Adrenal gland (tissue), 12 donors: Measurements from ENCODE around the gene TSFM. TPM values are rescaled to one million over a fixed set of nuclear protein-coding genes. Genes with fewer than 3 reads are reported as not detected.
A peak's percentile ranks its signal among the peaks of the same experiment; 100 is the strongest.

ENCODE experiments used
- DNase-seq, 7 donors: peaks; one replicate each; pipeline ENCODE4 v3.0.0-alpha.2; 2019 to 2020
- H3K27ac ChIP-seq, 5 donors: fragments of 200-600 bp; sonication (generic) in 4 of 5; 1 replicate in 3 of 5; 2 replicates in 2 of 5; pipeline versions ENCODE4 v1.5.1 to v1.8.0; 2016 to 2020; ENCODE audit warnings: mild to moderate bottlenecking in 1 of 5
- H3K27me3 ChIP-seq: fragments of 200-600 bp; 2 replicates; pipeline ENCODE4 v1.8.0; 2021
- H3K36me3 ChIP-seq, 2 donors: fragments of 200-600 bp; replicated peaks in 1 of 2; 1 replicate in 1 of 2; 2 replicates in 1 of 2; pipeline versions ENCODE4 v1.5.1 to v1.8.0; 2018 to 2022
- H3K4me1 ChIP-seq, 2 donors: fragments of 200-600 bp; replicated peaks in 1 of 2; 1 replicate in 1 of 2; 2 replicates in 1 of 2; pipeline versions ENCODE4 v1.5.1 to v1.8.0; 2018 to 2021
- H3K4me3 ChIP-seq, 4 donors: fragments of 200-600 bp; sonication (generic) in 3 of 4; one replicate each; pipeline ENCODE4 v1.5.1; 2016 to 2018
- H3K9me3 ChIP-seq, 3 donors: fragments of 200-600 bp; sonication (generic) in 1 of 3; replicated peaks in 1 of 3; 1 replicate in 2 of 3; 2 replicates in 1 of 3; pipeline versions ENCODE4 v1.5.1 to v1.8.0; 2016 to 2021
- POLR2A ChIP-seq, 2 donors: fragments of 450-650 bp; IDR thresholded peaks; one replicate each; pipeline ENCODE4 v1.6.1; 2017; ENCODE audit warnings: antibody characterized with exemption in 2 of 2, mild to moderate bottlenecking in 2 of 2, moderate library complexity in 1 of 2
- WGBS, 4 donors: extraction: QIAGEN DNeasy Blood & Tissue Kit in 2 of 4; methylation state at CpG; one replicate each; pipeline versions ENCODE4 v1.1.5 to v1.1.7; 2013 to 2017; 5-methylcytosine and 5-hydroxymethylcytosine counted together
- intact Hi-C, 2 donors: fragments of 100-400 bp; cut with DNase I; formaldehyde crosslinking; loops; one replicate each; pipeline versions ENCODE4 v1.14.1 to v1.15.0; 2022 to 2023
- polyA plus RNA-seq, 3 donors: library from polyadenylated mRNA; stranded (reverse); fragments of 200-250 nt in 2 of 3; fragments of 350-450 nt in 1 of 3; fragmentation: Illumina TruSeq in 1 of 3; extraction: RNeasy Lipid Tissue Mini Kit (QIAGEN cat#74804) in 1 of 3; gene quantifications; one replicate each; pipeline ENCODE4 v1.2.3, GENCODE V29; 2013 to 2014
- total RNA-seq, 9 donors: library from RNA; depleted of rRNA in 4 of 9; stranded (reverse); fragments of >200 nt in 4 of 9; fragments of 120-200 nt in 1 of 9; fragmentation: NEBNext Ultra II Directional in 1 of 9; extraction: Animal tissue kit (Norgen Biotek cat#: 25700) in 1 of 9; gene quantifications; one replicate each; pipeline versions ENCODE4 v1.1.0 to v1.2.4, GENCODE V29; 2013 to 2023
- TF ChIP-seq, protein P1 (sequence below), 6 experiments: fragments of 450-650 bp in 4 of 6; fragments of 200-600 bp in 2 of 6; sonication (generic) in 1 of 6; IDR thresholded peaks; 1 replicate in 5 of 6; 2 replicates in 1 of 6; pipeline versions ENCODE4 v1.5.1 to v1.8.0; 2016 to 2021; ENCODE audit warnings: antibody characterized with exemption in 6 of 6, mild to moderate bottlenecking in 2 of 6, moderate library complexity in 1 of 6
- donor health status: healthy with polysubstance abuse.
- donor health status: Bipolar disorder and iron deficiency.
- donor health status: DM: yes; HTN: yes; CAD: no.
- donor health status: DM: no; HTN: no; CAD: no.
- donor health status: DM: no; HTN: no; CAD: no.
- donor health status: DM: yes; HTN: yes; CAD: no.

TSFM gene
- total and polyA plus RNA-seq, 12 donors = 31.5 to 107 (median 69.5) TPM

GRCh38 chr12:57821474-57822214 is 39.1 kb downstream of the TSFM start:
- no peak for DNase-seq
- intact Hi-C loops = no loop called here
- no peak for TF ChIP-seq POLR2A (IDR thresholded peaks at IDR 0.05)
- TF ChIP-seq, protein P1, sequence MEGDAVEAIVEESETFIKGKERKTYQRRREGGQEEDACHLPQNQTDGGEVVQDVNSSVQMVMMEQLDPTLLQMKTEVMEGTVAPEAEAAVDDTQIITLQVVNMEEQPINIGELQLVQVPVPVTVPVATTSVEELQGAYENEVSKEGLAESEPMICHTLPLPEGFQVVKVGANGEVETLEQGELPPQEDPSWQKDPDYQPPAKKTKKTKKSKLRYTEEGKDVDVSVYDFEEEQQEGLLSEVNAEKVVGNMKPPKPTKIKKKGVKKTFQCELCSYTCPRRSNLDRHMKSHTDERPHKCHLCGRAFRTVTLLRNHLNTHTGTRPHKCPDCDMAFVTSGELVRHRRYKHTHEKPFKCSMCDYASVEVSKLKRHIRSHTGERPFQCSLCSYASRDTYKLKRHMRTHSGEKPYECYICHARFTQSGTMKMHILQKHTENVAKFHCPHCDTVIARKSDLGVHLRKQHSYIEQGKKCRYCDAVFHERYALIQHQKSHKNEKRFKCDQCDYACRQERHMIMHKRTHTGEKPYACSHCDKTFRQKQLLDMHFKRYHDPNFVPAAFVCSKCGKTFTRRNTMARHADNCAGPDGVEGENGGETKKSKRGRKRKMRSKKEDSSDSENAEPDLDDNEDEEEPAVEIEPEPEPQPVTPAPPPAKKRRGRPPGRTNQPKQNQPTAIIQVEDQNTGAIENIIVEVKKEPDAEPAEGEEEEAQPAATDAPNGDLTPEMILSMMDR (IDR thresholded peaks at IDR 0.05) = no peak
- Histone ChIP-seq H3K27me3 (no peaks in the 10 kb centered on the region), H3K36me3 (peaks cover 0 to 86% of the 10 kb centered on the region in 2 donors), H3K4me1 (peaks cover 10 to 22% of the 10 kb centered on the region in 2 donors), H3K4me3 (no peak overlapping the region), H3K27ac (peak overlapping the region in 1 of 5 donors; percentile 18), H3K9me3 (no peaks in the 10 kb centered on the region)
- WGBS, 4 donors = 77 to 87% (median 82%) methylated on average over 9 to 10 of the region's 10 CpGs

GRCh38 chr12:57822392-57823130 is 40.0 kb downstream of the TSFM start:
- Histone ChIP-seq H3K27ac (peak overlapping the region in 2 of 5 donors; percentile 13 to 61), H3K4me1 (peaks cover 4 to 13% of the 10 kb centered on the region in 2 donors)
- no peak for DNase-seq

DNA sequence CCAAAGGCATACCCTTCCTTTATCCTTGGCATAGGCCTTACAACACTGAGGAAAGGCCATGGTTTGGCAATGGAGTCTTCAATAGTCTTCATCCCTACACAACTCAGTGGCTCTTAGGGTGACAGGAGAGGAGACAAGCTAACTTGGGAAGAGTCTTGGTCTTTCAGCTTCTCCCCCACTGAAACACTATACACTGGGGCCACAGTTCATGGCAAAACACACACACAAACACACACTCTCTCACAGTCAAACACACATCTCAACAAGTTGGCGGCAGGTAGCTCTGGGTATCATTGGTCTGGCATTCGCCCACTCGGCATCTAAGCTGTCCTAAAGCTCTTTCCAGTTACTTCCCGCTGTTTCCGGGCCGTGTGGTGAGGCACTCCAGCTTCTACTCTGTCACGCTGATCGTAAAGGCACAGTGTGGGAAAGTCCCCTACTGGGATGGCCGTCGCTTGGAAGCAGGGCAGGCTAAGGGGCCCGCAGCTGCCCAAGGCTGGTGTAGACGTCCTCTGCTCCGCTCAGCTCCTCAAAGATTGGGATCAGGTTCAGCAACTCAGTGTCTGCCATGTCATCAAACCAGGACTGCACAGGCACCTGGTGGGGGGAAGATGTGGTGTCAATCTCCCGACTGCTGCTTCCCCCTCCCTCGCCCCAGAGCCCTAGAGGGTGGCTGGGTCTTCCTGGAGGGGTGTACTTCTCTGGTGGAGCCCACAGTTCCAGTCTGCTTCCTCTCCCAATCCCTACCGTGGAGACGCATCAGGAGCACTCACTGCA is 40.7 kb downstream of the TSFM start:
- intact Hi-C loops = no loop called here
- no peak overlapping the region for H3K4me3 ChIP-seq
- peaks cover 0 to 99% of the 10 kb centered on the region in 2 donors for H3K36me3 ChIP-seq
- no peak for DNase-seq
- no peak for TF ChIP-seq POLR2A (IDR thresholded peaks at IDR 0.05)
- TF ChIP-seq, protein P1 (IDR thresholded peaks at IDR 0.05) = no peak
- no peaks in the 10 kb centered on the region for H3K27me3 ChIP-seq
- no peaks in the 10 kb centered on the region for H3K9me3 ChIP-seq
- peaks cover 0 to 6% of the 10 kb centered on the region in 2 donors for H3K4me1 ChIP-seq
- H3K27ac ChIP-seq = peak overlapping the region in 2 of 5 donors; percentile 13 to 61
- 80 to 86% (median 84%) methylated on average over 13 to 17 of the region's 17 CpGs for WGBS, 4 donors

More at GRCh38 chr12:57822392-57823130, 40.0 kb downstream of the TSFM start:
- Histone ChIP-seq H3K4me3 (no peak overlapping the region), H3K9me3 (no peaks in the 10 kb centered on the region), H3K27me3 (no peaks in the 10 kb centered on the region), H3K36me3 (peaks cover 0 to 95% of the 10 kb centered on the region in 2 donors)
- WGBS, 4 donors = 77 to 78% (median 77%) methylated on average over 10 of the region's 10 CpGs
- no peak for TF ChIP-seq POLR2A (IDR thresholded peaks at IDR 0.05)
- TF ChIP-seq, protein P1 (IDR thresholded peaks at IDR 0.05) = no peak
- intact Hi-C loops = no loop called here
